Common myeloid progenitor, CD34-positive (primary cell): ENCODE data around the gene FGFRL1.
A peak's percentile ranks its signal among the peaks of the same experiment; 100 is the strongest.

ENCODE experiments used
- CTCF ChIA-PET: fragments of 350-600 bp; sonication (Branson Sonifier 250); formaldehyde crosslinking; loops from one replicate; lab custom pipeline; 2021; ENCODE audit warnings: antibody characterized with exemption; lab: Charles Lee
- POLR2A ChIA-PET: fragments of 350-600 bp; sonication (Branson Sonifier 250); formaldehyde crosslinking; loops from one replicate; lab custom pipeline; 2021; ENCODE audit warnings: antibody characterized with exemption; lab: Charles Lee
- DNase-seq, 3 donors: peaks; one replicate each; pipeline versions ENCODE4 v3.0.0 to v3.0.0-alpha.2; 2013
- H3K27ac ChIP-seq, 2 experiments: 1 replicate in 1 of 2; 2 replicates in 1 of 2; pipeline ENCODE4 v1.7.0; 2013; ENCODE audit warnings: inconsistent platforms in 2 of 2, low read length in 2 of 2, mild to moderate bottlenecking in 2 of 2, low read depth in 1 of 2, moderate library complexity in 1 of 2; ENCODE audit not compliant: severe bottlenecking in 2 of 2, insufficient read depth in 1 of 2, poor library complexity in 1 of 2
- H3K27me3 ChIP-seq, 5 experiments: replicated peaks in 2 of 5; 1 replicate in 3 of 5; 2 replicates in 2 of 5; pipeline versions ENCODE4 v1.6.1 to v1.7.0; 2013; ENCODE audit warnings: low read length in 4 of 5, mild to moderate bottlenecking in 2 of 5, moderate library complexity in 2 of 5, inconsistent platforms in 1 of 5; ENCODE audit not compliant: insufficient read depth in 5 of 5, control insufficient read depth in 4 of 5
- H3K36me3 ChIP-seq, 4 experiments: 1 replicate in 2 of 4; 2 replicates in 2 of 4; pipeline versions ENCODE4 v1.6.1 to v1.7.0; 2013; ENCODE audit warnings: low read length in 3 of 4, control low read depth in 1 of 4, mild to moderate bottlenecking in 1 of 4; ENCODE audit not compliant: control insufficient read depth in 4 of 4, insufficient read depth in 4 of 4
- H3K4me1 ChIP-seq, 4 experiments: 1 replicate in 3 of 4; 2 replicates in 1 of 4; pipeline versions ENCODE4 v1.6.1 to v1.7.1; 2013; ENCODE audit warnings: low read length in 3 of 4, mild to moderate bottlenecking in 3 of 4, control low read depth in 1 of 4, inconsistent platforms in 1 of 4, moderate library complexity in 1 of 4; ENCODE audit not compliant: control insufficient read depth in 4 of 4, insufficient read depth in 4 of 4; ENCODE audit errors: control extremely low read depth in 1 of 4
- H3K4me3 ChIP-seq, 7 experiments: 1 replicate in 4 of 7; 2 replicates in 3 of 7; pipeline versions ENCODE4 v1.5.1 to v1.7.0; 2013; ENCODE audit warnings: mild to moderate bottlenecking in 7 of 7, low read length in 6 of 7, moderate library complexity in 6 of 7, inconsistent platforms in 2 of 7, low read depth in 2 of 7, control low read depth in 1 of 7; ENCODE audit not compliant: insufficient read depth in 4 of 7, control insufficient read depth in 1 of 7; ENCODE audit errors: extremely low read depth in 1 of 7
- H3K9me3 ChIP-seq, 5 experiments: 1 replicate in 4 of 5; 2 replicates in 1 of 5; pipeline versions ENCODE4 v1.6.1 to v1.7.1; 2013; ENCODE audit warnings: low read length in 4 of 5, mild to moderate bottlenecking in 2 of 5, inconsistent platforms in 1 of 5, low read depth in 1 of 5, moderate library complexity in 1 of 5; ENCODE audit not compliant: control insufficient read depth in 4 of 5, insufficient read depth in 2 of 5; ENCODE audit errors: control extremely low read depth in 1 of 5
- WGBS: methylation state at CpG from one replicate; pipeline ENCODE4 v1.1.5; 2013; ENCODE audit not compliant: insufficient coverage; 5-methylcytosine and 5-hydroxymethylcytosine counted together

FGFRL1 gene

GRCh38 chr4:989722-990471, 21.5 kb upstream of the FGFRL1 start:
- H3K4me1 ChIP-seq: peaks cover 6 to 27% (median 26%) of the 10 kb centered on the region in 4 experiments
- no peak for DNase-seq
- no peak overlapping the region for H3K4me3 ChIP-seq
- WGBS: 95% methylated on average over 53 of the region's 58 CpGs
- H3K36me3 ChIP-seq: peaks cover 0 to 26% (median 13%) of the 10 kb centered on the region in 4 experiments
- no peak overlapping the region for H3K27ac ChIP-seq
- ChIA-PET CTCF (no interaction called here), POLR2A (no interaction called here)
- H3K9me3 ChIP-seq: no peaks in the 10 kb centered on the region
- no peaks in the 10 kb centered on the region for H3K27me3 ChIP-seq

- POLR2A ChIA-PET: no interaction called here
These were observed 20.6 kb upstream of the FGFRL1 start for GRCh38 chr4:990746-991367.

GRCh38 chr4:991451-992296, 19.8 kb upstream of the FGFRL1 start:
- no peak for DNase-seq
- Histone ChIP-seq H3K27me3 (peaks cover 0 to 14% (median 7%) of the 10 kb centered on the region in 5 experiments), H3K9me3 (no peaks in the 10 kb centered on the region), H3K36me3 (peaks cover 0 to 26% (median 13%) of the 10 kb centered on the region in 4 experiments), H3K27ac (peak overlapping the region in 1 of 2 experiments; percentile 66), H3K4me1 (peaks cover 0 to 13% (median 8%) of the 10 kb centered on the region in 4 experiments), H3K4me3 (no peak overlapping the region)
- WGBS: 97% methylated on average over 48 of the region's 50 CpGs
- POLR2A ChIA-PET: no interaction called here
- CTCF ChIA-PET: interaction anchor here (0.6 kb wide), 1 partner anchor 189 kb away, joined by 3 read pairs; no protein-coding TSS in a partner anchor

More at GRCh38 chr4:990746-991367, 20.6 kb upstream of the FGFRL1 start:
- CTCF ChIA-PET: no interaction called here
- Histone ChIP-seq H3K4me3 (no peak overlapping the region), H3K27me3 (peaks cover 0 to 6% (median 2%) of the 10 kb centered on the region in 5 experiments), H3K27ac (no peak overlapping the region), H3K36me3 (peaks cover 0 to 26% (median 13%) of the 10 kb centered on the region in 4 experiments), H3K4me1 (peaks cover 6 to 20% (median 16%) of the 10 kb centered on the region in 4 experiments), H3K9me3 (no peaks in the 10 kb centered on the region)
- no peak for DNase-seq
- WGBS: 94% methylated on average over 22 of the region's 26 CpGs

- H3K4me3 ChIP-seq: no peak overlapping the region
- WGBS: 95% methylated on average over 22 of the region's 25 CpGs
- CTCF ChIA-PET: interaction anchor here (0.6 kb wide), 1 partner anchor 190 kb away, joined by 3 read pairs; no protein-coding TSS in a partner anchor
- H3K36me3 ChIP-seq: peaks cover 0 to 26% (median 13%) of the 10 kb centered on the region in 4 experiments
- H3K27me3 ChIP-seq: peaks cover 0 to 21% (median 7%) of the 10 kb centered on the region in 5 experiments
- peak overlapping the region in 1 of 2 experiments; percentile 66 for H3K27ac ChIP-seq
- POLR2A ChIA-PET: no interaction called here
- H3K9me3 ChIP-seq: no peaks in the 10 kb centered on the region
- H3K4me1 ChIP-seq: peaks cover 0 to 13% (median 8%) of the 10 kb centered on the region in 4 experiments
- no peak for DNase-seq
These were observed 18.9 kb upstream of the FGFRL1 start for GRCh38 chr4:992297-993110.

- peaks cover 0 to 11% (median 7%) of the 10 kb centered on the region in 4 experiments for H3K4me1 ChIP-seq
- H3K27me3 ChIP-seq: peaks cover 0 to 30% (median 10%) of the 10 kb centered on the region in 5 experiments
- no peak for DNase-seq
- peaks cover 0 to 26% (median 13%) of the 10 kb centered on the region in 4 experiments for H3K36me3 ChIP-seq
- H3K27ac ChIP-seq: peak within 1 kb of the TSS in 1 of 2 experiments; percentile 66
- CTCF ChIA-PET: no interaction called here
- WGBS: 95% methylated on average over 27 of the region's 37 CpGs
- no peak within 1 kb of the TSS for H3K4me3 ChIP-seq
- POLR2A ChIA-PET: interaction anchor here (0.6 kb wide), 1 partner anchor 187 kb away, joined by 3 read pairs; no protein-coding TSS in a partner anchor
- H3K9me3 ChIP-seq: no peaks in the 10 kb centered on the region
These were observed 18.1 kb upstream of the FGFRL1 start, which contains the start of gene SLC26A1 for GRCh38 chr4:993111-994029. Gene SLC26A1, minus strand, starts transcription at chr4:993404. Its CDS starts 1,701 bp downstream, at chr4:991703.
